Ascending aorta (tissue), 2 donors: Measurements from ENCODE around the gene TCP11L2. TPM values are rescaled to one million over a fixed set of nuclear protein-coding genes. Genes with fewer than 3 reads are reported as not detected.
A peak's percentile ranks its signal among the peaks of the same experiment; 100 is the strongest.

Source experiments
- DNase-seq, 2 donors: peaks; one replicate each; pipeline ENCODE4 v3.0.0-alpha.2; 2019; ENCODE audit warnings: low spot score in 2 of 2
- H3K27ac ChIP-seq, 2 donors: fragments of 200-600 bp; sonication (generic); one replicate each; pipeline ENCODE4 v1.5.1; 2016 to 2017; ENCODE audit warnings: mild to moderate bottlenecking in 1 of 2
- H3K27me3 ChIP-seq: fragments of 200-600 bp; sonication (generic); one replicate; pipeline ENCODE4 v1.5.1; 2017
- H3K36me3 ChIP-seq, 2 donors: fragments of 200-600 bp; sonication (generic); one replicate each; pipeline ENCODE4 v1.5.1; 2016
- H3K4me1 ChIP-seq, 2 donors: fragments of 200-600 bp; sonication (generic); one replicate each; pipeline ENCODE4 v1.5.1; 2016 to 2017; ENCODE audit warnings: mild to moderate bottlenecking in 1 of 2
- H3K4me3 ChIP-seq, 2 donors: fragments of 200-600 bp; sonication (generic); one replicate each; pipeline ENCODE4 v1.5.1; 2016 to 2017; ENCODE audit warnings: mild to moderate bottlenecking in 1 of 2
- H3K9me3 ChIP-seq, 2 donors: fragments of 200-600 bp; sonication (generic); one replicate each; pipeline ENCODE4 v1.5.1; 2016
- CTCF ChIP-seq, 3 experiments: fragments of 200-600 bp in 2 of 3; fragments of 450-650 bp in 1 of 3; sonication (generic) in 2 of 3; IDR thresholded peaks; one replicate each; pipeline ENCODE4 v1.5.1; 2016 to 2019; ENCODE audit warnings: antibody characterized with exemption in 3 of 3, mild to moderate bottlenecking in 1 of 3, moderate library complexity in 1 of 3
- intact Hi-C: fragments of 100-400 bp; cut with DNase I; formaldehyde crosslinking; loops from one replicate; pipeline ENCODE4 v1.15.1; 2023
- total RNA-seq: library from RNA; depleted of rRNA; stranded (reverse); fragments of >200 nt; gene quantifications from one replicate; pipeline ENCODE4 v1.1.0, GENCODE V29; 2016

Gene TCP11L2
- total RNA-seq, 1 donor from 2014 or later = 16.0 TPM

GRCh38 chr12:106276032-106276740 is 26.3 kb upstream of the TCP11L2 start:
- intact Hi-C loops = no loop called here
- no peaks in the 10 kb centered on the region for H3K27me3 ChIP-seq
- H3K9me3 ChIP-seq = no peaks in the 10 kb centered on the region
- no peak for TF ChIP-seq CTCF (IDR thresholded peaks at IDR 0.05)
- H3K4me1 ChIP-seq = no peaks in the 10 kb centered on the region
- no peak overlapping the region for H3K4me3 ChIP-seq
- H3K36me3 ChIP-seq = no peaks in the 10 kb centered on the region
- DNase-seq = no peak
- no peak overlapping the region for H3K27ac ChIP-seq

- H3K4me1 ChIP-seq = no peaks in the 10 kb centered on the region
- H3K4me3 ChIP-seq = no peak overlapping the region
- intact Hi-C loops = no loop called here
- H3K27ac ChIP-seq = no peak overlapping the region
- H3K27me3 ChIP-seq = no peaks in the 10 kb centered on the region
- peaks cover 0 to 4% of the 10 kb centered on the region in 2 donors for H3K9me3 ChIP-seq
- DNase-seq = no peak
- H3K36me3 ChIP-seq = no peaks in the 10 kb centered on the region
- TF ChIP-seq CTCF (IDR thresholded peaks at IDR 0.05) = no peak
These were observed 22.4 kb upstream of the TCP11L2 start for GRCh38 chr12:106280106-106280505.

- no peak for TF ChIP-seq CTCF (IDR thresholded peaks at IDR 0.05)
- no peaks in the 10 kb centered on the region for H3K36me3 ChIP-seq
- H3K9me3 ChIP-seq = peaks cover 0 to 4% of the 10 kb centered on the region in 2 donors
- DNase-seq = no peak
- no peaks in the 10 kb centered on the region for H3K4me1 ChIP-seq
- intact Hi-C loops = no loop called here
- H3K27ac ChIP-seq = no peak overlapping the region
- no peaks in the 10 kb centered on the region for H3K27me3 ChIP-seq
- H3K4me3 ChIP-seq = no peak overlapping the region
These were observed 21.3 kb upstream of the TCP11L2 start for GRCh38 chr12:106281056-106281782.

- Histone ChIP-seq H3K27me3 (no peaks in the 10 kb centered on the region), H3K4me1 (no peaks in the 10 kb centered on the region), H3K9me3 (peaks cover 0 to 4% of the 10 kb centered on the region in 2 donors), H3K4me3 (no peak overlapping the region), H3K36me3 (no peaks in the 10 kb centered on the region), H3K27ac (no peak overlapping the region)
- no peak for DNase-seq
- no peak for TF ChIP-seq CTCF (IDR thresholded peaks at IDR 0.05)
- intact Hi-C loops = loop anchor here (1.0 kb wide), 1 partner anchor 55 kb away; no protein-coding TSS in a partner anchor
These were observed 20.7 kb upstream of the TCP11L2 start for GRCh38 chr12:106281804-106282203.

GRCh38 chr12:106282457-106283097 is 20.0 kb upstream of the TCP11L2 start:
- no peaks in the 10 kb centered on the region for H3K36me3 ChIP-seq
- H3K4me1 ChIP-seq = no peaks in the 10 kb centered on the region
- no peak overlapping the region for H3K4me3 ChIP-seq
- H3K9me3 ChIP-seq = peaks cover 0 to 4% of the 10 kb centered on the region in 2 donors
- TF ChIP-seq CTCF (IDR thresholded peaks at IDR 0.05) = peak; percentile 53 to 67 (median 54)
- no peaks in the 10 kb centered on the region for H3K27me3 ChIP-seq
- intact Hi-C loops = loop anchor here (1.0 kb wide), 1 partner anchor 55 kb away; no protein-coding TSS in a partner anchor
- DNase-seq = no peak
- no peak overlapping the region for H3K27ac ChIP-seq
